Sigmoid colon (tissue), 4 donors: ENCODE results near the gene TBC1D2B.

Experiments used
- CTCF ChIP-seq, 4 experiments: fragments of 450-650 bp in 3 of 4; fragments of 200-600 bp in 1 of 4; IDR thresholded peaks; one replicate each; pipeline ENCODE4 v1.5.1; 2016 to 2019; ENCODE audit warnings: antibody characterized with exemption in 4 of 4, mild to moderate bottlenecking in 3 of 4, moderate library complexity in 2 of 4
- EP300 ChIP-seq, 4 donors: sonication (generic); formaldehyde crosslinking; IDR thresholded peaks; one replicate each; pipeline ENCODE4 v1.6.1; 2017; ENCODE audit warnings: antibody characterized with exemption in 4 of 4
- POLR2A ChIP-seq, 2 donors: fragments of 450-650 bp; IDR thresholded peaks; one replicate each; pipeline ENCODE4 v1.6.1; 2016; ENCODE audit warnings: antibody characterized with exemption in 2 of 2, mild to moderate bottlenecking in 2 of 2, moderate library complexity in 2 of 2
- POLR2AphosphoS5 ChIP-seq, 4 donors: sonication (generic); formaldehyde crosslinking; IDR thresholded peaks; one replicate each; pipeline ENCODE4 v1.6.1; 2017; ENCODE audit warnings: antibody characterized with exemption in 4 of 4

- TF ChIP-seq CTCF (IDR thresholded peaks at IDR 0.05) (no peak), POLR2A (IDR thresholded peaks at IDR 0.05) (no peak), EP300 (IDR thresholded peaks at IDR 0.05) (no peak), POLR2AphosphoS5 (IDR thresholded peaks at IDR 0.05) (no peak)
Measured at GRCh38 chr15:77985931-77986480, 91.5 kb downstream of the TBC1D2B start.
